Measurements from ENCODE around the gene ZNF205.

- no peak for TF ChIP-seq CTCF (IDR thresholded peaks at IDR 0.05; ENCODE audit: low read length)
- TF ChIP-seq EZH2 (IDR thresholded peaks at IDR 0.05; ENCODE audit: borderline replicate concordance, low read length), result no peak
Measured at GRCh38 chr16:3152027-3152276, 39.6 kb downstream of the ZNF205 start.
